GM21526 (cell line): ENCODE results near the gene RPP25L.
A peak's percentile ranks its signal among the peaks of the same experiment; 100 is the strongest.
"Not testable (repeated sequence)": the region's sequence is repeated elsewhere in the genome, so short reads cannot be mapped to it uniquely, and the experiment has no call there.

Experiments
- ATAC-seq: cut with Tn5 transposase; IDR thresholded peaks from one replicate; pipeline ENCODE4 v1.9.1; 2021; ENCODE audit warnings: moderate library complexity; ENCODE audit not compliant: unreplicated experiment, low FRiP score

The RPP25L gene, protein sequence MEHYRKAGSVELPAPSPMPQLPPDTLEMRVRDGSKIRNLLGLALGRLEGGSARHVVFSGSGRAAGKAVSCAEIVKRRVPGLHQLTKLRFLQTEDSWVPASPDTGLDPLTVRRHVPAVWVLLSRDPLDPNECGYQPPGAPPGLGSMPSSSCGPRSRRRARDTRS

DNA sequence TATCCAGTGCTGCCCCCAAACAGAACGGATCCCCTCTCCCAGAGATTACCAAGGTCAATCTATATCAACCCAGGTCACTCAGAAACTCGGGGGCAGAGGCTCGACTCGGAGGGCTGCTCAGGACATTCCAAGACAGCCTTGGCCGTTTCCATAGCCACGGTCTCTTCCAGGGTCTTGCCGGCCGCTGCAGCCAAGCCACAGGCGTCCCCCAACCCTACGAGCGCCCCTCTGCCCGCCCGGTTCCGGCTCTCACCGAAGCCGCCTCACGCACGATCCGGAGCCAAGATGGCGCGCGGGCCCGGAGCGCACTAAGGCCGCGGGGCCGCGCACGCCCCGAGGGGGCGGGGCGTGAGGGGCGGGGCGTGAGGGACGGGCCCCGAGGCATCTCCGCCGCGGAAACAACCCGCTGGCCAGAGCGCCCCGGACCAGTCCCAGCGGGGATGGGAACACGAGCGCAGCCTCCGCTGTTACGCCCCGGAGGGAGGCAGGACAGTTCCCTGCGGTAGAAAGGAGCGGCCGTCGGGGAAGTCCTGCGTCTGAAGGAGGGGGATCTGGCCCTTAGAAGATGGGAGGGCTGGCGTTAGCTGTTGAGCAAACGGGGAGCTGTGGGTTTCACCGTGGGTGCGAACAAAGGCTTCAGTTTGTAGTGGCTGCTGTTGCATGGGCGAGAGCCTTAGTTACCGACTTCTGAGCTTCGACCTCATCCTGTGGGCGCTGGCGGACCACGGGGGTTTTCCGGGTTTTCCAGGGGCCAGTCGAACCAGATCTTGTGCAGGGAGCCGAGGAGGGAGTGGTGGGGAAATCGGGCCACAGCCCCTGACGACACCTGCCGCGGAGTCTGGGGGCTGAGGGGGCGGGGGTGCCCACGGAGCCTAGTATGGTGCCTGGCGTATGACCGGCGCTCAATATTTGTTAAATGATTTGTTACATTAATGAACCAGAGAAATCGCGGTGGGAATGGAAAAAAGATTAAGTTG lies at the start of gene RPP25L:
Gene RPP25L (minus strand): TSS at position 287 of the 977 bp plus-strand sequence. CDS start 801 bp downstream, outside the sequence.
- peak; percentile 76 for ATAC-seq

DNA sequence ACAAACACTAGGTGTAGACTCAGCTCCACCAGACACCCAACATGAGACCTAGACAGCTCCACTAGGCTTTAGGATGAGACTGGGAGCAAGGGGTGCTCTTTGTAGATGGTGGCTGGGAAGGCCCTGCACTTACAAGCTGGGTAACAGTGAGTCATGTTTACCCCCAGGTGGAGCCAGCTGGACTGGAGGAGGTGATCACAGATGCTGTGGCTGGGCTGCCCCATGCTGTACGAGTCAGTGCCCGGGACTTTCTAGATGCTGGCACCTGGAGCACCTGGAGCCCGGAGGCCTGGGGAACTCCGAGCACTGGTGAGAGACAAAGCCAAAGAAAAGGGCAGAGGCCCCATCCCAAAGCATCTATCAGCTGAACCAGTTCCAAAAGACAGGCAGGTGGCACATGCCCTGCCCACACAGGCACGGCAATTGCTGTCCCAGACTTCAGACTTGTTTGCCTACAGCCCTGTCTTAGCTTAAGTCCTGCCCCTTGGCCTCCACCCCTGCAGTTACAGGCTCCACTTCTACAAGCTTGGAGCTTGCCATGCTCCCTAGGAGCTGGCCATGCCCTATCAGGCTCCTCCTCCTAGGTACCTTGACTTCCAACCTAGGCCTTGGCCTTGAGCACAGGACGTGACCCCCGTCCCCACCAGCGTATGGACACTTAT lies 47.8 kb upstream of the RPP25L start:
- no peak for ATAC-seq

DNA sequence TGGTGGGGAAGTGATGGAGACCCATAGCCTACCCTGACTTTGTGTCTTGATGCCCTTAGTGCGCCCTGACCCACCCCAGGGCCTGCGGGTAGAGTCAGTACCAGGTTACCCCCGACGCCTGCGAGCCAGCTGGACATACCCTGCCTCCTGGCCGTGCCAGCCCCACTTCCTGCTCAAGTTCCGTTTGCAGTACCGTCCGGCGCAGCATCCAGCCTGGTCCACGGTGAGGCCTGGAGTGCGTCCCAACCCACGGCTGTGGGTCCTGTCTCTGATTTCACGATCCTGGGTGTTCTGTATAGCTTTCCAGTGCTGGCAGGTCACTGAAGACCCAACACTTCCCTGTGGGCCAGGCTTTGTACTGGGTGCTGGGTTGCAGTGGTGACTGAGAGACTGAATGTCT lies 46.6 kb upstream of the RPP25L start:
- ATAC-seq = no peak

DNA sequence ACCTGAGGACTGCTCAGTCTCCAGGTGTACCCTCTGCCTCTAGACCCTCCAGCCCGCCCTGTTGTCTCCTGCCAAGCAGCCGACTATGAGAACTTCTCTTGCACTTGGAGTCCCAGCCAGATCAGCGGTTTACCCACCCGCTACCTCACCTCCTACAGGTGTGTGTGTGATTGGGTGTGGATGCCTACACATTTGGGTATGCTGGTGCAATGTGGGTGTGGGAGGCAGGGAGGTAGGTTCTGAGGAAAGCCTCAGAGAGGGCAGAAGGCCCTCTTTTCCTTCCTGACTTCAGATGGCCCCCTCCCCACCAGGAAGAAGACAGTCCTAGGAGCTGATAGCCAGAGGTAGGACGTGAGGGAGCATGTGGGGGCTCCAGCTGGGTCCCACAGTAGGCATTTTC lies 45.1 kb upstream of the RPP25L start:
- ATAC-seq = no peak

GRCh38 chr9:34655394-34655793 lies 43.5 kb upstream of the RPP25L start:
- ATAC-seq = no peak

GRCh38 chr9:34654323-34655051 lies 42.6 kb upstream of the RPP25L start:
- no peak for ATAC-seq

DNA sequence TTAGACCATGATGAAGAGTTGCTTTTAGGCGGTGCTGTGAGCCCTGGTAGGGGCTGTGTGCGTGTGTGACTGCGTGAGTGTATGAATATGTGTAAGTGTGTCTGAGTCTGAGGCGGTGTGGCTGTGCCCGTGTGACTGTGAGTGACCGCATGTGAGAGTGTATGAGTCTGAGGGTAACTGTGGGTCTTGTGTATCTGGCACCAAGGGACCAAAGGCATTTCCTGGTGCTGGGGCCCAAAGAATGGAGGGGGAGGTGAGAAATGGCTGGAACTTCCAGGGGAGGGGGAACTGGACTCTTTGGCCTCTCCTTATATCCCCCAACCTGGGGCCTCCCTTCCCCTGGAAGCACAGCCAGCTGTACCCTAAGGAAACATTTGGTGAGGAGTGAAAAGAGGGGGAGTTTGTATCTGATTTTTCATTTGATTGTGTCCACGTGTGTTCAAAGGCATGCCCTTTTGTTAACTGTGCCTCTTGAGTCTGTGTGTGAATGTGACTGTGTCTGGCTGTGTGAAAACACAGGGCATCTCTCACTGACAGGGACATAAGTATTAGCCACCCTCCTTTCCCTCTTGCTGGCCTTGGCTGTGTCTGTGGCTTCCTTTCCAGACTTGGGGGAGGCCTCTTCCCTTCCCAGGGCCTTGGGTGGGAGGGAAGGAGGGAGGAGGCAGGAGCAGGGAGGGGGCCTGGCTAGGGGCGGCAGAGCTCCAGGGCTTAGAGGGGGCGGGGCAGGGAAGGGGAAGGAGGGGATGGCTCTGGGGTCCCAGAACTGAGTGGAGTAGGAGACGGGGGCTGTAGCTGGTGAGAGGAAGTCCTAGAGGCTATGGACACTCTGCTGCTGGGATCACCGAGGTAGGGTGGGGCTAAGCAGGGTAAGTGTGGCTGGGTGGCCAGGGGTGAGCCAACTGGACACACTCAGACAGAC lies 41.5 kb upstream of the RPP25L start:
- no peak for ATAC-seq

DNA sequence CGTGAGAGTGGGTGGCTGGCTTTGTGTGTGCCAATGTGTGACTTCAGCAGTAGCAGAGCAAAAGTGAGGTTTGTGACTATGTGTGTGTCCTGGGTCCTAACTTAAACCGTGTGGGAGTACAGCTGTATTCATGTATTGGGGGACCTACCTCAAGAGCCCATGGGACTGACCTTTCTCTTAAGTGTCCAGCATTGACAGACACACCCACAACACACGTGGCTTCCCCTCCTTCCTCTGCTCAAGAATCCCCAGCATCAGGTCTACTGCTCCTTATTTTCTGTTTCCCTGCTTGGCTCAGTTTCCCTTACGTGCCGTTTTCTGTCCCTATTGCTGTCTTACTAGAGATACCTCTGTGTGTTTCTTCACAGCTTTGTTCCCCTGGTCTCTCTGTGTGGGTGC lies 40.7 kb upstream of the RPP25L start:
- no peak for ATAC-seq

GRCh38 chr9:34651876-34652601 lies 40.1 kb upstream of the RPP25L start, which contains the start of gene IL11RA:
IL11RA (plus strand) TSS chr9:34652185; CDS start chr9:34655218, 3,033 bp downstream.
- ATAC-seq = no peak

- ATAC-seq = no peak
Measured at GRCh38 chr9:34651321-34651720, 39.4 kb upstream of the RPP25L start.

DNA sequence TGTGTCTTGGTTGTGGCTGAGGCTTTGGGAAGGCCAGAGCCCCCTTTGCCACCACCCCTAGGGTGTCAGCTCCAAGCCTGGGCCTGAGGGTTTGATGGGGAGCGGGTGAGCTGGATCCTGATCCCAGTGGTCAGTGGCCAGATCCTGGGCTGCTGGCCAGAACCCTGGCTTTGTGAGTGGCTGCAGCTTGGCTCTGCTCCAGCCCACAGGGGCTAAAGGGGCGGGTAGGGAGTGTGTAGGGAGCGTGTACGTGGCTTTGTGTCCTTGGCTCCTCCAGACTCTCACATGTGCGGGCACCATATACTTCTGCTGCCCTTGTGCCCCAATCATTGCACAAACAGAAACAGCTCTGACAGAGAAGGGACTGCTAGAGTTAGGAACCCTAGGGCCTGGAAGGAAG lies 38.9 kb upstream of the RPP25L start:
- ATAC-seq = no peak

DNA sequence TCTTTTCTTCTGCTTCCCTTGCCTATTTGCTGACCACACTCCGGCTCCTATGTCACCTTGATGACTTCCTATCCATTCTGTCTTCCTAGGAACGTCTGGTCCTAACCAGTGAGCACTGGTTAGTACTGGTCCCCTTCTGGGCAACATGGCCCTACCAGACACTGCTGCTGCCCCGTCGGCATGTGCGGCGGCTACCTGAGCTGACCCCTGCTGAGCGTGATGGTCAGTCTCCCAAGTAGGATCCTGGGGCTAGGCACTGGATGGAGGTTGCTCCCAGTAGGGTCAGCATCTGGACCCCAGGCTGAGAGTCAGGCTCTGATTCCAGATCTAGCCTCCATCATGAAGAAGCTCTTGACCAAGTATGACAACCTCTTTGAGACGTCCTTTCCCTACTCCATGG lies 36.8 kb upstream of the RPP25L start:
- no peak for ATAC-seq

DNA sequence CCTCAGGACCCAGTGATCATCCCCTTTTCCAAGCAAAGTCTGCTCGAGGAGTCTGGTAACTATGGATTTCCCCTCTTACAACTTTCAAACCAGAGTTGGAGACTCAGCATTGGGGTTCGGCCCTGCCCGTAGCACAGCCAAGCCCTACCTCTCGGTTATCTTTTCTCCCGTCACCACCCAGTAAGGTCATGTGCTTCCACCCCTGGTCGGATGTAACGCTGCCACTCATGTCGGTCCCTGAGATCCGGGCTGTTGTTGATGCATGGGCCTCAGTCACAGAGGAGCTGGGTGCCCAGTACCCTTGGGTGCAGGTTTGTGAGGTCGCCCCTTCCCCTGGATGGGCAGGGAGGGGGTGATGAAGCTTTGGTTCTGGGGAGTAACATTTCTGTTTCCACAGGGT lies 35.8 kb upstream of the RPP25L start:
- no peak for ATAC-seq

- no peak for ATAC-seq
Measured at GRCh38 chr9:34647084-34647403, 35.1 kb upstream of the RPP25L start.

GRCh38 chr9:34646211-34647083 lies 34.5 kb upstream of the RPP25L start, which contains the start of gene GALT:
GALT (plus strand) TSS chr9:34646675; CDS start chr9:34646705, 30 bp downstream.
- ATAC-seq = peak; percentile 76

DNA sequence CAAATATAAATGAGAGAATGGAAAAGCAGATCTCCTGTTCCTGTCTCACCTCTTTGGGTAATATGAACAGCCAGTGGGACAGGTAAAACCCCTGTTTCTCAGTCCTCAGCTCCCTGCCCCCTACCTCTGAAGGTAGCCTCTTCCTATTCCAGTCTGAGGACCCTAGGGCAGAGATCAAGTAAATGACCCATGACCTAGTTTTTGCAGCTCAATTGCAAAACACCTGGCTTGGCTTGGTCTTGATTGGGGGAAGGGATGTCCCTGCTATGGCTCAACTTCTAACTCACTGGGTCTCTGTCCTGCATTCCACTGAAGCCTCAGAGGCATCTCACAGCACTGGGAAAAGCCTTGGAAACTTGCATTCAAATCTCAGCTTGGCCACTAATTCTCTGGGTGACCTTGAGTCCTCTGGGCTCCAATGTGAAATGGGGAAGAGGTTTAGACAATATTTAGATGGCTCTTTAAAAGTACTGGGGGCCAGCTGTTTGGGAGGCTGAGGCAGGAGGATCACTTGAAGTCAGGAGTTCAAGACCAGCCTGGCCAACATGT lies 32.9 kb upstream of the RPP25L start:
- no peak for ATAC-seq

GRCh38 chr9:34642679-34643078 lies 30.8 kb upstream of the RPP25L start:
- ATAC-seq = no peak

GRCh38 chr9:34639322-34639721 lies 27.4 kb upstream of the RPP25L start:
- ATAC-seq = not testable (repeated sequence)
